Astrocyte (in vitro differentiated cells and primary cell): ENCODE results near the gene TMEM179. TPM values are rescaled to one million over a fixed set of nuclear protein-coding genes. Genes with fewer than 3 reads are reported as not detected.

Experiments
- DNase-seq: peaks from one replicate; pipeline ENCODE4 v3.0.0-alpha.2; 2010; ENCODE audit warnings: low read depth
- FAIRE-seq: peaks from 2 replicates; lab custom pipeline; 2011; peaks lifted over from hg19 to GRCh38; lab: Jason Lieb, UNC
- H2AFZ ChIP-seq: 2 replicates; pipeline ENCODE4 v1.6.0; 2012; ENCODE audit warnings: low read depth, low read length, inconsistent platforms
- H3K27ac ChIP-seq: 2 replicates; pipeline ENCODE4 v1.5.1; 2011; ENCODE audit warnings: low read depth, low read length, inconsistent platforms
- H3K27me3 ChIP-seq: 2 replicates; pipeline ENCODE4 v1.6.0; 2011; ENCODE audit warnings: low read length, inconsistent platforms; ENCODE audit not compliant: insufficient read depth
- H3K36me3 ChIP-seq: 2 replicates; pipeline ENCODE4 v1.5.1; 2011; ENCODE audit warnings: low read length, inconsistent platforms; ENCODE audit not compliant: insufficient read depth
- H3K4me1 ChIP-seq: 2 replicates; pipeline ENCODE4 v1.5.1; 2011; ENCODE audit warnings: low read length, inconsistent platforms; ENCODE audit not compliant: insufficient read depth
- H3K4me2 ChIP-seq: 2 replicates; pipeline ENCODE4 v1.6.0; 2012; ENCODE audit warnings: low read length, inconsistent platforms
- H3K4me3 ChIP-seq: 2 replicates; pipeline ENCODE4 v1.5.1; 2011; ENCODE audit warnings: low read depth, mild to moderate bottlenecking, low read length, inconsistent platforms; ENCODE audit not compliant: insufficient read depth
- H3K79me2 ChIP-seq: 2 replicates; pipeline ENCODE4 v1.6.0; 2012; ENCODE audit warnings: mild to moderate bottlenecking, low read length, inconsistent platforms; ENCODE audit not compliant: insufficient read depth
- H3K9ac ChIP-seq: 2 replicates; pipeline ENCODE4 v1.6.0; 2012; ENCODE audit warnings: mild to moderate bottlenecking, low read length, inconsistent platforms
- H3K9me3 ChIP-seq: 2 replicates; pipeline ENCODE4 v1.5.1; 2012; ENCODE audit warnings: low read depth, mild to moderate bottlenecking, low read length, inconsistent platforms; ENCODE audit not compliant: insufficient read depth
- H4K20me1 ChIP-seq: 2 replicates; pipeline ENCODE4 v1.6.0; 2012; ENCODE audit warnings: low read length, inconsistent platforms; ENCODE audit not compliant: insufficient read depth
- H3K27ac Mint-ChIP-seq: one replicate; pipeline ENCODE4 v1.8.0; 2021; ENCODE audit warnings: mild to moderate bottlenecking, mixed read lengths; ENCODE audit not compliant: unreplicated experiment
- H3K27me3 Mint-ChIP-seq: one replicate; pipeline ENCODE4 v1.8.0; 2021; ENCODE audit warnings: low read depth, mixed read lengths; ENCODE audit not compliant: unreplicated experiment
- H3K36me3 Mint-ChIP-seq: one replicate; pipeline ENCODE4 v1.8.0; 2021; ENCODE audit warnings: low read depth, mixed read lengths; ENCODE audit not compliant: unreplicated experiment
- H3K4me1 Mint-ChIP-seq: one replicate; pipeline ENCODE4 v1.8.0; 2021; ENCODE audit warnings: low read depth, mixed read lengths; ENCODE audit not compliant: unreplicated experiment
- H3K4me3 Mint-ChIP-seq: one replicate; pipeline ENCODE4 v1.8.0; 2021; ENCODE audit warnings: mild to moderate bottlenecking, moderate library complexity, mixed read lengths; ENCODE audit not compliant: unreplicated experiment
- H3K9me3 Mint-ChIP-seq: one replicate; pipeline ENCODE4 v1.8.0; 2021; ENCODE audit warnings: mild to moderate bottlenecking, mixed read lengths; ENCODE audit not compliant: unreplicated experiment
- CTCF ChIP-seq: IDR thresholded peaks from 2 replicates; pipeline ENCODE4 v1.5.1; 2011; ENCODE audit warnings: low read depth, mild to moderate bottlenecking, inconsistent platforms, low read length, moderate library complexity; ENCODE audit not compliant: insufficient read depth
- EZH2 ChIP-seq: IDR thresholded peaks from 2 replicates; pipeline ENCODE4 v1.6.1; 2012; ENCODE audit warnings: mild to moderate bottlenecking, low read length, inconsistent platforms; ENCODE audit not compliant: insufficient read depth
- total RNA-seq: library from RNA; stranded (reverse); gene quantifications from 2 replicates; pipeline ENCODE4 v1.2.1, GENCODE V29; 2021

Gene TMEM179
- total RNA-seq, 1 donor from 2014 or later = 0.82 TPM

GRCh38 chr14:104642540-104642868 is 37.9 kb upstream of the TMEM179 start:
- peaks cover 4% of the 10 kb centered on the region for H3K9me3 ChIP-seq
- Mint-ChIP-seq H3K36me3 (peaks cover 7% of the 10 kb centered on the region), H3K27me3 (peaks cover 26% of the 10 kb centered on the region), H3K27ac (no peak overlapping the region), H3K9me3 (peaks cover 16% of the 10 kb centered on the region), H3K4me1 (no peaks in the 10 kb centered on the region), H3K4me3 (no peak overlapping the region)
- FAIRE-seq = no peak
- H3K36me3 ChIP-seq = no peaks in the 10 kb centered on the region
- H3K4me3 ChIP-seq = no peak overlapping the region
- H4K20me1 ChIP-seq = no peaks in the 10 kb centered on the region
- no peak overlapping the region for H3K27ac ChIP-seq
- H3K9ac ChIP-seq = no peak overlapping the region
- DNase-seq = no peak
- TF ChIP-seq CTCF = no peak
- TF ChIP-seq EZH2 = no peak
- no peak overlapping the region for H2AFZ ChIP-seq
- no peak overlapping the region for H3K4me2 ChIP-seq
- H3K4me1 ChIP-seq = no peaks in the 10 kb centered on the region
- no peaks in the 10 kb centered on the region for H3K79me2 ChIP-seq
- H3K27me3 ChIP-seq = peaks cover 11% of the 10 kb centered on the region

GRCh38 chr14:104641753-104642539 is 37.4 kb upstream of the TMEM179 start:
- no peaks in the 10 kb centered on the region for H3K79me2 ChIP-seq
- DNase-seq (no peak), FAIRE-seq (no peak)
- Mint-ChIP-seq H3K9me3 (peaks cover 16% of the 10 kb centered on the region), H3K4me3 (no peak overlapping the region), H3K36me3 (peaks cover 7% of the 10 kb centered on the region), H3K27me3 (peaks cover 25% of the 10 kb centered on the region), H3K27ac (no peak overlapping the region), H3K4me1 (no peaks in the 10 kb centered on the region)
- no peak overlapping the region for H3K9ac ChIP-seq
- no peak overlapping the region for H3K4me2 ChIP-seq
- no peak overlapping the region for H2AFZ ChIP-seq
- H4K20me1 ChIP-seq = no peaks in the 10 kb centered on the region
- H3K27me3 ChIP-seq = peaks cover 11% of the 10 kb centered on the region
- no peak overlapping the region for H3K27ac ChIP-seq
- H3K4me1 ChIP-seq = no peaks in the 10 kb centered on the region
- TF ChIP-seq CTCF = no peak
- TF ChIP-seq EZH2 = no peak
- H3K9me3 ChIP-seq = peaks cover 4% of the 10 kb centered on the region
- H3K4me3 ChIP-seq = no peak overlapping the region
- H3K36me3 ChIP-seq = no peaks in the 10 kb centered on the region

- Histone ChIP-seq H3K79me2 (no peaks in the 10 kb centered on the region), H3K9ac (no peak overlapping the region), H4K20me1 (no peaks in the 10 kb centered on the region), H3K27ac (no peak overlapping the region), H3K36me3 (no peaks in the 10 kb centered on the region), H2AFZ (no peak overlapping the region), H3K4me2 (no peak overlapping the region), H3K9me3 (peaks cover 4% of the 10 kb centered on the region), H3K27me3 (peaks cover 11% of the 10 kb centered on the region), H3K4me3 (no peak overlapping the region), H3K4me1 (no peaks in the 10 kb centered on the region)
- no peak overlapping the region for H3K4me3 Mint-ChIP-seq
- DNase-seq (no peak), FAIRE-seq (no peak)
- H3K4me1 Mint-ChIP-seq = no peaks in the 10 kb centered on the region
- peaks cover 22% of the 10 kb centered on the region for H3K27me3 Mint-ChIP-seq
- H3K27ac Mint-ChIP-seq = no peak overlapping the region
- peaks cover 10% of the 10 kb centered on the region for H3K9me3 Mint-ChIP-seq
- H3K36me3 Mint-ChIP-seq = peaks cover 3% of the 10 kb centered on the region
- TF ChIP-seq EZH2 (no peak), CTCF (no peak)
Observed at GRCh38 chr14:104640681-104641080, 36.1 kb upstream of the TMEM179 start.
